NB4 (cell line): ENCODE results near the gene HINT2.

Experiments
- CTCF ChIP-seq: IDR thresholded peaks from one replicate; pipeline ENCODE4 v1.5.1; 2012; ENCODE audit warnings: low read depth, low read length
- POLR2A ChIP-seq: IDR thresholded peaks from 2 replicates; pipeline ENCODE4 v1.6.1; 2011; ENCODE audit warnings: mild to moderate bottlenecking; ENCODE audit not compliant: insufficient read length; ENCODE audit errors: extremely low read depth
- TF ChIP-seq, protein P1 (sequence below): IDR thresholded peaks from 2 replicates; pipeline ENCODE4 v1.6.1; 2011; ENCODE audit warnings: low read depth, low read length

- TF ChIP-seq POLR2A (no peak), CTCF (no peak)
- TF ChIP-seq, protein P1, sequence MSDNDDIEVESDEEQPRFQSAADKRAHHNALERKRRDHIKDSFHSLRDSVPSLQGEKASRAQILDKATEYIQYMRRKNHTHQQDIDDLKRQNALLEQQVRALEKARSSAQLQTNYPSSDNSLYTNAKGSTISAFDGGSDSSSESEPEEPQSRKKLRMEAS = no peak
Measured at GRCh38 chr9:35791297-35791921, 23.4 kb downstream of the HINT2 start, which contains the start of gene NPR2.
